ENCODE results near the gene ERC1.

- TF ChIP-seq EZH2 (IDR thresholded peaks at IDR 0.05; ENCODE audit: low read length, unreplicated experiment) = no peak
- TF ChIP-seq, protein P1, sequence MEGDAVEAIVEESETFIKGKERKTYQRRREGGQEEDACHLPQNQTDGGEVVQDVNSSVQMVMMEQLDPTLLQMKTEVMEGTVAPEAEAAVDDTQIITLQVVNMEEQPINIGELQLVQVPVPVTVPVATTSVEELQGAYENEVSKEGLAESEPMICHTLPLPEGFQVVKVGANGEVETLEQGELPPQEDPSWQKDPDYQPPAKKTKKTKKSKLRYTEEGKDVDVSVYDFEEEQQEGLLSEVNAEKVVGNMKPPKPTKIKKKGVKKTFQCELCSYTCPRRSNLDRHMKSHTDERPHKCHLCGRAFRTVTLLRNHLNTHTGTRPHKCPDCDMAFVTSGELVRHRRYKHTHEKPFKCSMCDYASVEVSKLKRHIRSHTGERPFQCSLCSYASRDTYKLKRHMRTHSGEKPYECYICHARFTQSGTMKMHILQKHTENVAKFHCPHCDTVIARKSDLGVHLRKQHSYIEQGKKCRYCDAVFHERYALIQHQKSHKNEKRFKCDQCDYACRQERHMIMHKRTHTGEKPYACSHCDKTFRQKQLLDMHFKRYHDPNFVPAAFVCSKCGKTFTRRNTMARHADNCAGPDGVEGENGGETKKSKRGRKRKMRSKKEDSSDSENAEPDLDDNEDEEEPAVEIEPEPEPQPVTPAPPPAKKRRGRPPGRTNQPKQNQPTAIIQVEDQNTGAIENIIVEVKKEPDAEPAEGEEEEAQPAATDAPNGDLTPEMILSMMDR (conservative IDR thresholded peaks at IDR 0.05; ENCODE audit: low read depth, low read length) = no peak
- no peak for TF ChIP-seq EZH2phosphoT487 (IDR thresholded peaks at IDR 0.05; ENCODE audit: borderline replicate concordance, low read length)
These were observed 29.4 kb downstream of the ERC1 start for GRCh38 chr12:1020389-1020788.
